ENCODE data around the gene MACIR. TPM values are rescaled to one million over a fixed set of nuclear protein-coding genes. Genes with fewer than 3 reads are reported as not detected.

Gene MACIR
- total RNA-seq, 1 experiment from 2014 or later, result 12.4 TPM

DNA sequence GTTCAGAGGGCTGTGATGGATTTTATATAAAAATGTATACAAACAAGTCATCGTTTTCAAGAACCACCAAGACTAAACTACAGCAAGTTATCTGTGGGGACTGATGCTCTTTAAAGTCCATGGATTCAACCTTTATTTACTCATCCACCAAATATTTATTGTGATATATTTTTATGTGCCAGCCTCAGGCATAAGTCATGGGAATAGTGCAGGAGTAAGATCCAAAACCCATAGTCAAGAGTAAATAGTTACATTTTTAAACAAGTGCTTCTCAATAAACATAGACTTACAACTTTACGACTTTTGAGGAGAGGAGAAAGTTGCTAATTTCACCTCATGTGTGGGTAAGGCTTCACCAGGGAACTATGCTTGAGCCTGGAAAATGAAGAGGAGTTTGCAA is 24.6 kb downstream of the MACIR start:
- peaks cover 4% of the 10 kb centered on the region; the same call in 1 of the 2 replicates for H3K36me3 Mint-ChIP-seq
- H3K4me3 Mint-ChIP-seq, result no peak overlapping the region
- TF ChIP-seq TP53 (CRISPR knock-in tag; IDR thresholded peaks at IDR 0.05) (no peak), SOX15 (CRISPR knock-in tag; IDR thresholded peaks at IDR 0.05) (no peak), JAZF1 (CRISPR knock-in tag; IDR thresholded peaks at IDR 0.05) (no peak)
- TF ChIP-seq, protein P1, sequence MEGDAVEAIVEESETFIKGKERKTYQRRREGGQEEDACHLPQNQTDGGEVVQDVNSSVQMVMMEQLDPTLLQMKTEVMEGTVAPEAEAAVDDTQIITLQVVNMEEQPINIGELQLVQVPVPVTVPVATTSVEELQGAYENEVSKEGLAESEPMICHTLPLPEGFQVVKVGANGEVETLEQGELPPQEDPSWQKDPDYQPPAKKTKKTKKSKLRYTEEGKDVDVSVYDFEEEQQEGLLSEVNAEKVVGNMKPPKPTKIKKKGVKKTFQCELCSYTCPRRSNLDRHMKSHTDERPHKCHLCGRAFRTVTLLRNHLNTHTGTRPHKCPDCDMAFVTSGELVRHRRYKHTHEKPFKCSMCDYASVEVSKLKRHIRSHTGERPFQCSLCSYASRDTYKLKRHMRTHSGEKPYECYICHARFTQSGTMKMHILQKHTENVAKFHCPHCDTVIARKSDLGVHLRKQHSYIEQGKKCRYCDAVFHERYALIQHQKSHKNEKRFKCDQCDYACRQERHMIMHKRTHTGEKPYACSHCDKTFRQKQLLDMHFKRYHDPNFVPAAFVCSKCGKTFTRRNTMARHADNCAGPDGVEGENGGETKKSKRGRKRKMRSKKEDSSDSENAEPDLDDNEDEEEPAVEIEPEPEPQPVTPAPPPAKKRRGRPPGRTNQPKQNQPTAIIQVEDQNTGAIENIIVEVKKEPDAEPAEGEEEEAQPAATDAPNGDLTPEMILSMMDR (IDR thresholded peaks at IDR 0.05), result no peak
- TF ChIP-seq, protein P2, sequence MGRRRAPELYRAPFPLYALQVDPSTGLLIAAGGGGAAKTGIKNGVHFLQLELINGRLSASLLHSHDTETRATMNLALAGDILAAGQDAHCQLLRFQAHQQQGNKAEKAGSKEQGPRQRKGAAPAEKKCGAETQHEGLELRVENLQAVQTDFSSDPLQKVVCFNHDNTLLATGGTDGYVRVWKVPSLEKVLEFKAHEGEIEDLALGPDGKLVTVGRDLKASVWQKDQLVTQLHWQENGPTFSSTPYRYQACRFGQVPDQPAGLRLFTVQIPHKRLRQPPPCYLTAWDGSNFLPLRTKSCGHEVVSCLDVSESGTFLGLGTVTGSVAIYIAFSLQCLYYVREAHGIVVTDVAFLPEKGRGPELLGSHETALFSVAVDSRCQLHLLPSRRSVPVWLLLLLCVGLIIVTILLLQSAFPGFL (CRISPR knock-in tag; IDR thresholded peaks at IDR 0.05; ENCODE audit: borderline replicate concordance), result no peak
- CTCF ChIA-PET, result no interaction called here
- DNase-seq (ENCODE audit: low spot score), result no peak
- no peaks in the 10 kb centered on the region for H3K27me3 Mint-ChIP-seq (ENCODE audit: low read depth)
- POLR2A ChIA-PET, result no interaction called here
- H3K9me3 Mint-ChIP-seq, result peaks cover 4% of the 10 kb centered on the region; the same call in 1 of the 2 replicates
- no peak for ATAC-seq
- no peak overlapping the region for H3K27ac Mint-ChIP-seq
- peaks cover 4% of the 10 kb centered on the region for H3K4me1 Mint-ChIP-seq

DNA sequence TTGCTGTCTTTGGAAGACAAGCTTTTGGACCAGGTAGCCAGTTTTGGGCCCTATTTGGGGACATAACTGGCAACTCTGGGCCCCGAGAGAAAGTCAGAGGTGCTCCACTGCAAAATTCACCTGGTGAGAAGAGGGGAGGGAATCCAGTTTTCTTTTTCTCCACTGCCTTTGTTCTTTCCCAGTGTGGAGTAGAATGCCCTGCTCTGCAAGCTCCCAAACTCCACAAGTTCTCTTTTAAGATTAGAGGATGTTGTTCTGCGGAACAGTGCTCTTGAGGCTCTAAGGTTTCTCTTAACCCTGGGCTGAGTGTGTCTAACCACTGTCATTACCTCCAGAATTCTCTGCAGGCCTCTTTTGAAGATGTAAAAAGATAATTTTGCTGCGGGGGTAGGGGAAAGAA is 25.3 kb downstream of the MACIR start:
- ChIA-PET POLR2A (no interaction called here), CTCF (interaction anchor here (1.8 kb wide), 1 partner anchor 25 kb away, joined by 6 read pairs; the partner anchor contains the start of gene MACIR)
- no peak for DNase-seq (ENCODE audit: low spot score)

More for the DNA sequence above, 25.3 kb downstream of the MACIR start:
- Mint-ChIP-seq H3K4me3 (no peak overlapping the region), H3K27me3 (ENCODE audit: low read depth) (no peaks in the 10 kb centered on the region), H3K27ac (no peak overlapping the region), H3K36me3 (peaks cover 4% of the 10 kb centered on the region; the same call in 1 of the 2 replicates), H3K9me3 (peaks cover 4% of the 10 kb centered on the region; the same call in 1 of the 2 replicates), H3K4me1 (peaks cover 11% of the 10 kb centered on the region)
- ATAC-seq, result peak; percentile 66
- TF ChIP-seq CREB1 (CRISPR knock-in tag; IDR thresholded peaks at IDR 0.05) (no peak), NR1H2 (CRISPR knock-in tag; IDR thresholded peaks at IDR 0.05) (no peak), FOXK1 (CRISPR knock-in tag; IDR thresholded peaks at IDR 0.05) (no peak), NR3C1 (CRISPR knock-in tag; conservative IDR thresholded peaks at IDR 0.05; ENCODE audit: low read depth) (no peak), JUN (CRISPR knock-in tag; IDR thresholded peaks at IDR 0.05) (no peak), ZBTB21 (CRISPR knock-in tag; IDR thresholded peaks at IDR 0.05; ENCODE audit: borderline replicate concordance) (no peak), CREM (CRISPR knock-in tag; IDR thresholded peaks at IDR 0.05) (no peak)
- TF ChIP-seq, protein P3, sequence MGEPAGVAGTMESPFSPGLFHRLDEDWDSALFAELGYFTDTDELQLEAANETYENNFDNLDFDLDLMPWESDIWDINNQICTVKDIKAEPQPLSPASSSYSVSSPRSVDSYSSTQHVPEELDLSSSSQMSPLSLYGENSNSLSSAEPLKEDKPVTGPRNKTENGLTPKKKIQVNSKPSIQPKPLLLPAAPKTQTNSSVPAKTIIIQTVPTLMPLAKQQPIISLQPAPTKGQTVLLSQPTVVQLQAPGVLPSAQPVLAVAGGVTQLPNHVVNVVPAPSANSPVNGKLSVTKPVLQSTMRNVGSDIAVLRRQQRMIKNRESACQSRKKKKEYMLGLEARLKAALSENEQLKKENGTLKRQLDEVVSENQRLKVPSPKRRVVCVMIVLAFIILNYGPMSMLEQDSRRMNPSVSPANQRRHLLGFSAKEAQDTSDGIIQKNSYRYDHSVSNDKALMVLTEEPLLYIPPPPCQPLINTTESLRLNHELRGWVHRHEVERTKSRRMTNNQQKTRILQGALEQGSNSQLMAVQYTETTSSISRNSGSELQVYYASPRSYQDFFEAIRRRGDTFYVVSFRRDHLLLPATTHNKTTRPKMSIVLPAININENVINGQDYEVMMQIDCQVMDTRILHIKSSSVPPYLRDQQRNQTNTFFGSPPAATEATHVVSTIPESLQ (CRISPR knock-in tag; IDR thresholded peaks at IDR 0.05), result no peak
- TF ChIP-seq, protein P1 (IDR thresholded peaks at IDR 0.05), result no peak
- TF ChIP-seq, protein P4, sequence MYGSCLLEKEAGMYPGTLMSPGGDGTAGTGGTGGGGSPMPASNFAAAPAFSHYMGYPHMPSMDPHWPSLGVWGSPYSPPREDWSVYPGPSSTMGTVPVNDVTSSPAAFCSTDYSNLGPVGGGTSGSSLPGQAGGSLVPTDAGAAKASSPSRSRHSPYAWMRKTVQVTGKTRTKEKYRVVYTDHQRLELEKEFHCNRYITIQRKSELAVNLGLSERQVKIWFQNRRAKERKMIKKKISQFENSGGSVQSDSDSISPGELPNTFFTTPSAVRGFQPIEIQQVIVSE (CRISPR knock-in tag; IDR thresholded peaks at IDR 0.05; ENCODE audit: borderline replicate concordance), result no peak
- TF ChIP-seq, protein P5, sequence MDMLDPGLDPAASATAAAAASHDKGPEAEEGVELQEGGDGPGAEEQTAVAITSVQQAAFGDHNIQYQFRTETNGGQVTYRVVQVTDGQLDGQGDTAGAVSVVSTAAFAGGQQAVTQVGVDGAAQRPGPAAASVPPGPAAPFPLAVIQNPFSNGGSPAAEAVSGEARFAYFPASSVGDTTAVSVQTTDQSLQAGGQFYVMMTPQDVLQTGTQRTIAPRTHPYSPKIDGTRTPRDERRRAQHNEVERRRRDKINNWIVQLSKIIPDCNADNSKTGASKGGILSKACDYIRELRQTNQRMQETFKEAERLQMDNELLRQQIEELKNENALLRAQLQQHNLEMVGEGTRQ (CRISPR knock-in tag; IDR thresholded peaks at IDR 0.05), result no peak
- TF ChIP-seq, protein P6, sequence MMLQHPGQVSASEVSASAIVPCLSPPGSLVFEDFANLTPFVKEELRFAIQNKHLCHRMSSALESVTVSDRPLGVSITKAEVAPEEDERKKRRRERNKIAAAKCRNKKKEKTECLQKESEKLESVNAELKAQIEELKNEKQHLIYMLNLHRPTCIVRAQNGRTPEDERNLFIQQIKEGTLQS (CRISPR knock-in tag; conservative IDR thresholded peaks at IDR 0.05), result no peak
- TF ChIP-seq, protein P7, sequence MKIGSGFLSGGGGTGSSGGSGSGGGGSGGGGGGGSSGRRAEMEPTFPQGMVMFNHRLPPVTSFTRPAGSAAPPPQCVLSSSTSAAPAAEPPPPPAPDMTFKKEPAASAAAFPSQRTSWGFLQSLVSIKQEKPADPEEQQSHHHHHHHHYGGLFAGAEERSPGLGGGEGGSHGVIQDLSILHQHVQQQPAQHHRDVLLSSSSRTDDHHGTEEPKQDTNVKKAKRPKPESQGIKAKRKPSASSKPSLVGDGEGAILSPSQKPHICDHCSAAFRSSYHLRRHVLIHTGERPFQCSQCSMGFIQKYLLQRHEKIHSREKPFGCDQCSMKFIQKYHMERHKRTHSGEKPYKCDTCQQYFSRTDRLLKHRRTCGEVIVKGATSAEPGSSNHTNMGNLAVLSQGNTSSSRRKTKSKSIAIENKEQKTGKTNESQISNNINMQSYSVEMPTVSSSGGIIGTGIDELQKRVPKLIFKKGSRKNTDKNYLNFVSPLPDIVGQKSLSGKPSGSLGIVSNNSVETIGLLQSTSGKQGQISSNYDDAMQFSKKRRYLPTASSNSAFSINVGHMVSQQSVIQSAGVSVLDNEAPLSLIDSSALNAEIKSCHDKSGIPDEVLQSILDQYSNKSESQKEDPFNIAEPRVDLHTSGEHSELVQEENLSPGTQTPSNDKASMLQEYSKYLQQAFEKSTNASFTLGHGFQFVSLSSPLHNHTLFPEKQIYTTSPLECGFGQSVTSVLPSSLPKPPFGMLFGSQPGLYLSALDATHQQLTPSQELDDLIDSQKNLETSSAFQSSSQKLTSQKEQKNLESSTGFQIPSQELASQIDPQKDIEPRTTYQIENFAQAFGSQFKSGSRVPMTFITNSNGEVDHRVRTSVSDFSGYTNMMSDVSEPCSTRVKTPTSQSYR (CRISPR knock-in tag; IDR thresholded peaks at IDR 0.05), result no peak
- TF ChIP-seq, protein P8, sequence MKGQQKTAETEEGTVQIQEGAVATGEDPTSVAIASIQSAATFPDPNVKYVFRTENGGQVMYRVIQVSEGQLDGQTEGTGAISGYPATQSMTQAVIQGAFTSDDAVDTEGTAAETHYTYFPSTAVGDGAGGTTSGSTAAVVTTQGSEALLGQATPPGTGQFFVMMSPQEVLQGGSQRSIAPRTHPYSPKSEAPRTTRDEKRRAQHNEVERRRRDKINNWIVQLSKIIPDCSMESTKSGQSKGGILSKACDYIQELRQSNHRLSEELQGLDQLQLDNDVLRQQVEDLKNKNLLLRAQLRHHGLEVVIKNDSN (CRISPR knock-in tag; IDR thresholded peaks at IDR 0.05), result no peak
- TF ChIP-seq, protein P9, sequence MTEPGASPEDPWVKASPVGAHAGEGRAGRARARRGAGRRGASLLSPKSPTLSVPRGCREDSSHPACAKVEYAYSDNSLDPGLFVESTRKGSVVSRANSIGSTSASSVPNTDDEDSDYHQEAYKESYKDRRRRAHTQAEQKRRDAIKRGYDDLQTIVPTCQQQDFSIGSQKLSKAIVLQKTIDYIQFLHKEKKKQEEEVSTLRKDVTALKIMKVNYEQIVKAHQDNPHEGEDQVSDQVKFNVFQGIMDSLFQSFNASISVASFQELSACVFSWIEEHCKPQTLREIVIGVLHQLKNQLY (CRISPR knock-in tag; IDR thresholded peaks at IDR 0.05), result no peak
